HL-60 (cell line): ENCODE measurements around the gene TET2.

Source experiments
- CTCF ChIP-seq: IDR thresholded peaks from one replicate; pipeline ENCODE4 v1.5.1; 2011; ENCODE audit warnings: low read length, control low read depth, inconsistent platforms; ENCODE audit not compliant: insufficient read depth
- GABPA ChIP-seq: IDR thresholded peaks from 2 replicates; pipeline ENCODE4 v1.6.1; 2012; ENCODE audit warnings: low read depth
- POLR2AphosphoS5 ChIP-seq: IDR thresholded peaks from 2 replicates; pipeline ENCODE4 v1.6.1; 2012; ENCODE audit warnings: low read depth

GRCh38 chr4:105196523-105197145 is 50.0 kb downstream of the TET2 start:
- TF ChIP-seq CTCF (no peak), POLR2AphosphoS5 (no peak), GABPA (no peak)
